Stimulated activated CD4-positive, alpha-beta T cell treated with anti-CD3 and anti-CD28 coated beads, TNF-alpha, amount 100 ng/mL, for 24 hours (primary cell): ENCODE measurements around the gene CNNM4.

Experiments used
- DNase-seq, 3 experiments: peaks; one replicate each; pipeline ENCODE4 v3.0.0-alpha.2; 2020; ENCODE audit warnings: low read depth in 3 of 3

The CNNM4 gene

GRCh38 chr2:96810783-96811192, 50.1 kb downstream of the CNNM4 start:
- DNase-seq = no peak

GRCh38 chr2:96811917-96812316, 51.2 kb downstream of the CNNM4 start:
- DNase-seq = no peak

DNA sequence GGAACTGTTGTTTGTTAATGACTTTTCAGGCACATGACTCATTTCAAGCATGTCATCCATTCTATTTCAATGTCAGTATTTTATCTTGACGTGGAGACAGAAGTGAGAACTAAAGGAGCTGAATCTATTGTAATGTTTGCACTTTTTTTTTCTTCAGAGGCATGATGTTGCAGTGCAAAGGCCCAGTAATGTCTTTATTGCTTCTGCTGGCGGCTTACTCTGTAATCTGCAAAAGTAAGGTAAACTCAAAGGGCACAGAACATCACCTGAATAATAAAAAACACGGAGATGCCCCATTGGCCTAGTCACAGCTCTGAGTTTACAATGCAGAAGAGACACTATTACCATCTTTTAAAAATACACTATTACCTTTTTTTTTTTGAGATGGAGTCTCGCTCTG, 53.0 kb downstream of the CNNM4 start:
- no peak for DNase-seq

DNA sequence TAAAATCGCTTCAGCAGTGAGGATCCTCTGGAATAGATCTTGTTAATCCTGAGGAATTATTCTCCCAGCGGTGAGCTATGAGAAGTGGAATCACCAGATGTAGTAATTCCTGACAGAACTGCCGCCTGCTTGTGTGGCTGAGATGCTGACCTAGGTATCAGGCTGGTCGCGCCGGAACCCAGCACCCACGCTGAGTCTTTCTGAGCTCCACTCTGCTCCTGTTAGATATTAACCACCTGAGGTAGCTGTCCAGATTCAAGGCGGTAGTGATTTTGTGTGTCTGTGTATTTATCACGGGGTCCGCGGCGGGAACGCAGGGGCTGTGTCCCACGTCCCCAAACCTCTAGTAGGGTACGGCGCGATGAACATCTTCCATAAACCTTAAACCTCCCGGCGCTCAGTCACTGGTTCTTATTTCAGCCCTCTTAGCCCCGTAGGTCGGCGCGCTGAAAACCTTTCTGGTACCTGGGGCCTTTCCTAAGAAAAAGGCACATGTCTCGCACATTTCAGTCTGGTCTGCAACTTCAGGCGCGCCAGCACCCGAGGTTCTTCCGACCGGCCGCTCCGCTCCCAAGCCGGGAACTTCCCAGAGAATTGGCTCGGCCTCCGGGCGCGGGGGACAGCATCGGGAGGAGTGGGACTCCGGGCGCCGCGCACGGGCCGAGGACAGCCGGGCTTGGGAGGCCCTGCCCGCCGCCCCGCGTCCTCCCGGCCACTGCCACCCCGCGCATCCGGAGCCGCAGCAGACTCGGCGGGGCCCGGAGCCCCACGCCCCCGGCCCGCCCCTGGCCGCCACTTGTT, 54.8 kb downstream of the CNNM4 start:
- no peak for DNase-seq

GRCh38 chr2:96816127-96816835, 55.6 kb downstream of the CNNM4 start, which contains the start of gene CNNM3:
TSS of gene CNNM3 (plus strand) at chr2:96816268. CDS start at chr2:96816278, 10 bp downstream.
- peak; percentile 92 to 97 (median 95) for DNase-seq

GRCh38 chr2:96816836-96817702, 56.4 kb downstream of the CNNM4 start:
- DNase-seq = no peak

- DNase-seq = no peak
These were observed 57.2 kb downstream of the CNNM4 start for GRCh38 chr2:96817882-96818281.

- DNase-seq = no peak
These were observed 58.6 kb downstream of the CNNM4 start for GRCh38 chr2:96819128-96819875.

DNA sequence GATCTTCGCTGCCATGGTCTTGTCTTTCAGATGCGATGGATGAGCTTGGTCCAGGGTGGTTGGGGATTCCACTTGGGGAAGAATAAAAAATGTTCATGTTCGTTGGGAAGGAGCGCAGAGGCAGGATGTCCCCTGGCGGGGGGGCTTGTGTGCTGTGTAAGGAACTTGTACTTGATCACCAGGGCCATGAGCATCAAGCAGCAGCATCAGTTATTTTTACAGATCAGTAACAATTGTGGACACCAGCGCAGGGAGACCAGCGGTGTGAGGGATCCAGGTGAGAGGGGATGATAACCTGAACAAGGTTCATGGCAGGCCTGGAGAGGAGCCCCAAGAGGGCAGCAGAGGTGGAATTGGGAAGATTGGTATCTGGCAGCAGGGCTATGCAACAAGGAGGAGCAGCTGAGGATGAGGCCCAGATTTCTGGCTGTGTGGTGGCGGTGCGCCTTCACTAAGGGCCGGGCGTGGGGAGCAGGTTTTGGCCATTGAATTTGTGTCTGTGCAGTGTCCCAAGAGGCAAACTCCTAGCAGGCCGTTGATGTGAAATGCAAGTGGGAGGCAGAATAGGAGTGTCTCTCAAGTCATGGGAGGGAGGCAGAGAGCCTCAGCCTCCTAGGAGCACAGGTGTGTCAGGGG, 59.3 kb downstream of the CNNM4 start:
- DNase-seq = no peak

- DNase-seq = no peak
These were observed 60.5 kb downstream of the CNNM4 start for GRCh38 chr2:96821113-96821675.

- no peak for DNase-seq
These were observed 62.1 kb downstream of the CNNM4 start for GRCh38 chr2:96822786-96823185.

GRCh38 chr2:96823198-96823597, 62.5 kb downstream of the CNNM4 start:
- no peak for DNase-seq

- no peak for DNase-seq
These were observed 63.6 kb downstream of the CNNM4 start for GRCh38 chr2:96824079-96824870.

DNA sequence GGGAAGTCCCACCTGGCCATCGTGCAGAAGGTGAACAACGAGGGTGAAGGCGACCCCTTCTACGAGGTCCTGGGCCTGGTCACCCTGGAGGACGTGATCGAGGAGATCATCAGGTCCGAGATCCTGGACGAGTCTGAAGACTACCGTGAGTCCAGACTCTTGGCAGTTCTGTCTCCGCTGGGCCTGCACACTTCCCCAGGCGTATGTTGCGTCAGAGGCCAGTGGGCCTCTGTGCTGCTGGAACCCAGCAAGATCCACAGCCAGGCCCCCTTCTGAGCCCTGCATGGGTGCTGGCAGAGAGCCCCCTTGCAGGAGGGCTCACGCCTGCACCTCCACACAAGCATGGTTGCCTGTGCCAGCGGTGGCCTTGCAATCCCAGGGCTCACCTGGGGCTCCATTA, 64.4 kb downstream of the CNNM4 start:
- no peak for DNase-seq

- no peak for DNase-seq
These were observed 66.0 kb downstream of the CNNM4 start for GRCh38 chr2:96826546-96827278.

GRCh38 chr2:96828436-96828835, 67.7 kb downstream of the CNNM4 start:
- DNase-seq = no peak

- no peak for DNase-seq
These were observed 68.2 kb downstream of the CNNM4 start for GRCh38 chr2:96828874-96829273.

DNA sequence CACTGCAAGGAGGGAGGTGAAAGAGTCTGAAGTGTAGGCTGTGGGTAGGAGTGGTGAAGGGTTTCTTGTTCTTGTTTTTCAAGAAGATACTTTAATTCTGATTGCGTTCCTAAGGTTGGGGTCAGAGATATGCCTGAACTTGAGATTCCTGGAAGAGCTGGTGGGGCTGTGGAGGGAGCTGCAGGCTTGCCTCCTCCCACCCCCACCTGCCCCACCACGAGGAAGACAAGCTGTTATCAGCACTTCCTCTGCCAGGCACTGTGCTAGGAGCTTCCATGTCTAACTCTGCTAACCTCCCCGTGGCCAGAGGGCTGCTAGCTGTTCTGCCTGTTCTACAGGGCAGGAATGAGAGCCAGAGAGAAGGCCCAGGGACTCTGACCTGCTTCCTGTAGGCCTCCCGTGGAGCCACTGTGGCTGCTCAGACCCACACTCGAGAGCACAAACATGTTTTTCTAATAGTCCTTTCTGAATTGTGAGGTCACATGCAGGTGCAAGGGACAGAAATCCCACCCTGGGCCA, 69.4 kb downstream of the CNNM4 start:
- DNase-seq = no peak

GRCh38 chr2:96831679-96832078, 71.0 kb downstream of the CNNM4 start:
- DNase-seq = no peak
